ENCODE measurements around the gene CCDC85C. TPM values are rescaled to one million over a fixed set of nuclear protein-coding genes. Genes with fewer than 3 reads are reported as not detected.

Gene CCDC85C
- total and polyA plus RNA-seq, 2 of the 8 experiments (the other 6 are each of a cell fraction or from before 2014, with no cell fraction given), result 16.8 to 35.8 TPM

GRCh38 chr14:99650189-99650588 is 46.2 kb upstream of the CCDC85C start:
- 86% methylated on average over 9 of the region's 9 CpGs; no CpG with 5 or more reads in 1 of the 2 experiments for WGBS, 2 experiments (ENCODE audit: extremely low coverage in 1 of 2, insufficient coverage in 1 of 2, insufficient read length in 1 of 2, insufficient replicate concordance in 2 of 2, low coverage in 1 of 2, low lambda C conversion rate in 2 of 2, missing lambda C conversion rate in 1 of 2)
- no peak overlapping the region for H3K23ac ChIP-seq (ENCODE audit: insufficient read length)
- H3K56ac ChIP-seq (replicated peaks; ENCODE audit: insufficient read length, low read depth, low read length), result no peak overlapping the region
- ChIA-PET CTCF (ENCODE audit: partially characterized antibody) (interaction anchor here (1.1 to 1.4 kb wide), 3 partner anchors 20 to 37 kb away, joined by 3 to 4 read pairs (median 3); no protein-coding TSS in a partner anchor), POLR2A (ENCODE audit: partially characterized antibody) (interaction anchor here (0.7 to 1.0 kb wide), 2 partner anchors 10 to 15 kb away, joined by 3 read pairs; no protein-coding TSS in a partner anchor)
- peaks cover 0 to 11% (median 9%) of the 10 kb centered on the region in 4 experiments; a peak in 6 of 7 replicates for H3K27me3 ChIP-seq (replicated peaks in 1 of 4; ENCODE audit: control insufficient read depth in 3 of 4, extremely low read depth in 1 of 4, insufficient read depth in 3 of 4, low read length in 3 of 4)
- H4K8ac ChIP-seq (ENCODE audit: extremely low read depth, insufficient read depth, low read length), result no peak overlapping the region
- H2AK5ac ChIP-seq (ENCODE audit: low read depth, low read length), result no peak overlapping the region
- no peak overlapping the region for H3K27ac ChIP-seq (ENCODE audit: low read depth, low read length)
- TF ChIP-seq, protein P1, sequence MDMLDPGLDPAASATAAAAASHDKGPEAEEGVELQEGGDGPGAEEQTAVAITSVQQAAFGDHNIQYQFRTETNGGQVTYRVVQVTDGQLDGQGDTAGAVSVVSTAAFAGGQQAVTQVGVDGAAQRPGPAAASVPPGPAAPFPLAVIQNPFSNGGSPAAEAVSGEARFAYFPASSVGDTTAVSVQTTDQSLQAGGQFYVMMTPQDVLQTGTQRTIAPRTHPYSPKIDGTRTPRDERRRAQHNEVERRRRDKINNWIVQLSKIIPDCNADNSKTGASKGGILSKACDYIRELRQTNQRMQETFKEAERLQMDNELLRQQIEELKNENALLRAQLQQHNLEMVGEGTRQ (IDR thresholded peaks at IDR 0.05; ENCODE audit: low read length), result no peak
- TF ChIP-seq MAX (IDR thresholded peaks at IDR 0.05), result no peak
- no peak for TF ChIP-seq SP4 (IDR thresholded peaks at IDR 0.05; ENCODE audit: low read length)
- no peak for TF ChIP-seq TAF1 (IDR thresholded peaks at IDR 0.05; ENCODE audit: low read depth, low read length)
- no peak for TF ChIP-seq SUZ12 (IDR thresholded peaks at IDR 0.05; ENCODE audit: low read length)
- no peak for TF ChIP-seq SP1 (IDR thresholded peaks at IDR 0.05; ENCODE audit: low read depth, low read length)
- no peak for TF ChIP-seq FOSL1 (IDR thresholded peaks at IDR 0.05; ENCODE audit: insufficient read depth, low read depth, low read length)
- TF ChIP-seq TBP (IDR thresholded peaks at IDR 0.05; ENCODE audit: low read depth, low read length), result no peak
- TF ChIP-seq, protein P2, sequence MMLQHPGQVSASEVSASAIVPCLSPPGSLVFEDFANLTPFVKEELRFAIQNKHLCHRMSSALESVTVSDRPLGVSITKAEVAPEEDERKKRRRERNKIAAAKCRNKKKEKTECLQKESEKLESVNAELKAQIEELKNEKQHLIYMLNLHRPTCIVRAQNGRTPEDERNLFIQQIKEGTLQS (IDR thresholded peaks at IDR 0.05; ENCODE audit: insufficient read depth, low read depth, low read length), result no peak
- TF ChIP-seq CEBPB (IDR thresholded peaks at IDR 0.05; ENCODE audit: low read depth, low read length), result no peak
- no peak overlapping the region for H3K4me3 ChIP-seq (ENCODE audit: extremely low read depth in 1 of 4, insufficient read depth in 2 of 4, low read depth in 3 of 4, low read length in 4 of 4)
- H2BK15ac ChIP-seq (ENCODE audit: low read length), result no peak overlapping the region
- no peak overlapping the region for H3K4me2 ChIP-seq (ENCODE audit: insufficient read depth in 1 of 2, low read depth in 2 of 2, low read length in 2 of 2)
- H3K9me3 ChIP-seq (ENCODE audit: insufficient read depth in 2 of 2, low read depth in 1 of 2, low read length in 1 of 2), result no peaks in the 10 kb centered on the region
- no peak overlapping the region for H2BK20ac ChIP-seq (ENCODE audit: low read length)
- no peak overlapping the region for H3K14ac ChIP-seq (ENCODE audit: insufficient read length)
- no peaks in the 10 kb centered on the region for H3K79me2 ChIP-seq (ENCODE audit: control insufficient read depth in 1 of 2, insufficient read depth in 2 of 2, low read length in 2 of 2)
- DNase-seq (ENCODE audit: low read depth in 1 of 2, low spot score in 2 of 2) (no peak), FAIRE-seq (no peak)
- no peak overlapping the region for H3K4ac ChIP-seq (replicated peaks; ENCODE audit: insufficient read length, low read depth, low read length)
- no peaks in the 10 kb centered on the region for H3K79me1 ChIP-seq (ENCODE audit: low read depth, low read length)
- no peaks in the 10 kb centered on the region for H4K20me1 ChIP-seq (replicated peaks in 1 of 2; ENCODE audit: control insufficient read depth in 1 of 2, insufficient read depth in 2 of 2, low read length in 2 of 2)
- no peak overlapping the region for H2BK120ac ChIP-seq (replicated peaks; ENCODE audit: low read depth, low read length)
- peaks cover 0 to 6% (median 2%) of the 10 kb centered on the region in 4 experiments; a peak in 1 of 7 replicates for H3K4me1 ChIP-seq (replicated peaks in 1 of 4; ENCODE audit: control insufficient read depth in 3 of 4, insufficient read depth in 4 of 4, low read length in 3 of 4)
- H3K18ac ChIP-seq (ENCODE audit: extremely low read depth, low read length), result no peak overlapping the region
- H2BK5ac ChIP-seq (ENCODE audit: low read depth, low read length), result no peak overlapping the region
- H3K23me2 ChIP-seq (ENCODE audit: low read depth, low read length), result peaks cover 3% of the 10 kb centered on the region; the same call in 1 of the 2 replicates
- no peaks in the 10 kb centered on the region for H3K36me3 ChIP-seq (ENCODE audit: control insufficient read depth in 2 of 4, insufficient read depth in 4 of 4, low read length in 3 of 4)
- no peak overlapping the region for H3K9ac ChIP-seq (replicated peaks in 1 of 4; ENCODE audit: extremely low read depth in 1 of 4, low read depth in 3 of 4, low read length in 3 of 4)
- no peak overlapping the region for H2AFZ ChIP-seq (ENCODE audit: low read length)
- no peak overlapping the region for H2BK12ac ChIP-seq (ENCODE audit: low read depth, low read length)
- H4K91ac ChIP-seq (replicated peaks; ENCODE audit: insufficient read length, low read length), result no peak overlapping the region
- H4K5ac ChIP-seq (ENCODE audit: insufficient read length, low read depth, low read length), result no peak overlapping the region

Data from H1 (cell line).